ENCODE measurements around the gene RPS21. TPM values are rescaled to one million over a fixed set of nuclear protein-coding genes. Genes with fewer than 3 reads are reported as not detected.

Gene RPS21
- total and polyA plus RNA-seq, 12 donors = 512 to 4,111 (median 619) TPM

- Histone ChIP-seq H3K4me1 (peaks cover 49 to 73% (median 62%) of the 10 kb centered on the region in 9 donors), H3K27ac (peak overlapping the region; percentile 73 to 98 (median 93)), H3K4me3 (no peak overlapping the region), H3K9me3 (peaks cover 0 to under 1% (median 0%) of the 10 kb centered on the region in 11 donors), H3K36me3 (peaks cover 3 to 36% (median 15%) of the 10 kb centered on the region in 9 donors), H3K27me3 (peaks cover 0 to 12% (median 0%) of the 10 kb centered on the region in 7 donors)
- no peak for ATAC-seq
- intact Hi-C loops (cut with DNase I) = loop anchor here in 2 of 10 donors (5.0 kb wide), 2 partner anchors 37 to 47 kb away; no protein-coding TSS in a partner anchor
- peak in 1 of 2 donors; percentile 20 for DNase-seq
- no peak for TF ChIP-seq CTCF (IDR thresholded peaks at IDR 0.05)
- 73 to 81% methylated on average over 13 to 14 of the region's 14 CpGs for WGBS, 2 donors
These were observed 32.7 kb upstream of the RPS21 start for GRCh38 chr20:62354031-62354808.

DNA sequence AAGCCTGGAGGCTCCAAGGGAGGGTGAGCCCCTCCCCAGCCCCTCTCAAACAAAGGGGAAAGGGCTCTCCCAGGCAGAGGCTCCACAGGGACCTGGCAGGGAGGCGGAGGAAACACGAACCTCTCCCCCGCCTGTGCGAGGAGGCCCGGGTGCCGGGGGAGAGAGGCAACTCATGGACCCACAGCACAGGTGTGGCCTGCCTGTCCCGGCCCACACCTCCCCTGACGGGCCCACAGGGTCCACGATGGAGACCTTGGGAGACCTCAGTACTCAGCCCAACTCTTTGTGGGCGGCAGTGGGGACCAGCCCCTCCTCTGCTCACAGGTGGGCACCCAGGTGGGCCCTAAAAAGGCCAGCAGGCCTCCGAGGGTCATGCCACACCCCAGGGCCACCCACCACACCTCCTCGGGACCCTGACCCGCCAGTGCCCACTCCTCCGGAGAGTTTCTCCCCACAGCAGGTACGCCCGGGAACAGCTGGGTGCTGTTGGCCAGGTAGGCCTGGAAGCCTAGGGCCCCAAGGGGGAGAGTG, 32.0 kb upstream of the RPS21 start:
- H3K27me3 ChIP-seq = peaks cover 0 to 12% (median 0%) of the 10 kb centered on the region in 7 donors
- peak overlapping the region in 7 of 10 donors; percentile 4 to 44 (median 42) for H3K4me3 ChIP-seq
- peaks cover 3 to 32% (median 15%) of the 10 kb centered on the region in 9 donors for H3K36me3 ChIP-seq
- peak overlapping the region; percentile 77 to 98 (median 93) for H3K27ac ChIP-seq
- TF ChIP-seq CTCF (IDR thresholded peaks at IDR 0.05) = no peak
- intact Hi-C loops (cut with DNase I) = loop anchor here in 2 of 10 donors (5.0 kb wide), 2 partner anchors 38 to 48 kb away; no protein-coding TSS in a partner anchor
- H3K4me1 ChIP-seq = peaks cover 54 to 80% (median 68%) of the 10 kb centered on the region in 9 donors
- no peaks in the 10 kb centered on the region for H3K9me3 ChIP-seq
- WGBS, 2 donors = 54 to 59% methylated on average over 16 of the region's 16 CpGs
- DNase-seq (peak in 1 of 2 donors; percentile 10), ATAC-seq (no peak)

DNA sequence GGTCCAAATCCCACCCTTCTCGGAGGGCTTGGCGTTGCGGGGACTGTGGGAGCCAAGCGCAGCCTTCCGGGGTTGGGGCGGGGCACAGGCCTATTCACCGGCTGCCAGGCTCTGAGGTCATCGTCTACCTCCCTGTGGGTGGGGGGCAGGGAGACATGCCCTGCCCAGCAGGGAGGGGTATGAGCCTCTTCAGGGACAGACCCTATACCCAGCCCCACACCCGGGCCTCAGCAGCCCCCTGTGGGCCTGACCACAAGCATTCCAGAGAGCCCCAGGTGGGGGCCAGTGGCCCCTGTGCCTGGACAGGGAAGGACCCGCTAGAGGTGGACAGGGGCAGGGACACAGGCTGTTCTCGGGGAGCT, 31.4 kb upstream of the RPS21 start:
- intact Hi-C loops (cut with DNase I) = no loop called here
- Histone ChIP-seq H3K27ac (peak overlapping the region; percentile 77 to 98 (median 93)), H3K27me3 (peaks cover 0 to 12% (median 0%) of the 10 kb centered on the region in 7 donors), H3K9me3 (no peaks in the 10 kb centered on the region), H3K4me1 (peaks cover 54 to 83% (median 68%) of the 10 kb centered on the region in 9 donors), H3K4me3 (peak overlapping the region in 8 of 10 donors; percentile 4 to 44 (median 40)), H3K36me3 (peaks cover 3 to 26% (median 13%) of the 10 kb centered on the region in 9 donors)
- TF ChIP-seq CTCF (IDR thresholded peaks at IDR 0.05) = no peak
- WGBS, 2 donors = 7 to 11% methylated on average over 11 of the region's 11 CpGs
- ATAC-seq (peak; percentile 8 to 54 (median 30)), DNase-seq (peak; percentile 68 to 69)

DNA sequence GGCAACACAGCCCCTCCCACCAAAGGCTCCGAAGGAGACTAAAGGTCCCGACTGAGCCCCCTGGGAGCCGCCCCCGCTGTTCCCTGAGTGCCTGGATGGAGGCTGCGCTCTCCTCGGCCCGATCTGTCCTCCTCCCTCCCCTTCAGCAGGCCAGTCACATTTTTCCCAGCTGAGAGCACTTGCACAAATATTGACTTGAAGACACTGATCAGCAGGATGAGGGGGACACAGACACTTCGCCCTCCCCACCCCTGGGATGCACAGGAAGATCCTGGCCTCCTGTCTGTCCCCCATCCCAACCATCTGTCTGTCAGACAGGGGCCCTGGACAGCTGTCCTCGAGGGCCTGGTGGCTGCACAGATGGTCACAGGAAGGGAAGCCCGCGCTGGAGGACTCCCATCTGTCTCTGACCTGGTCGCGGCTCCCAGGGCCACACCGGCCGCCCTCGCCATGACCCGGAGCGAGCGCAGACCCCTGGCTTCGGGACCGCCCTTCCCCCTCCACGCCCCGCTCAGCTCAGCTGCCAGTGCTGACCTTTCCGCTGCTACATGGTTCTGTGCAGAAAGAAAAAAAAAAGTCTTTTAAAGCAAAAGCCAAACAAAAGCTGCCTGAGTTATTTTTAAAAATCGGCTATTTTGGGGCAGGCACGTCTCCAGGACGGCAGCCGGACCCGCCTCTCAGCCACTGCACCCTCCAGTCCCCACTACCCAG, 30.9 kb upstream of the RPS21 start:
- Histone ChIP-seq H3K36me3 (peaks cover 0 to 21% (median 8%) of the 10 kb centered on the region in 9 donors), H3K27me3 (peaks cover 0 to 12% (median 0%) of the 10 kb centered on the region in 7 donors), H3K9me3 (no peaks in the 10 kb centered on the region), H3K27ac (peak overlapping the region; percentile 77 to 98 (median 93)), H3K4me1 (peaks cover 59 to 88% (median 72%) of the 10 kb centered on the region in 9 donors), H3K4me3 (peak overlapping the region in 8 of 10 donors; percentile 4 to 44 (median 40))
- peak; percentile 2 to 48 (median 15) for ATAC-seq
- 13 to 22% methylated on average over 29 of the region's 29 CpGs for WGBS, 2 donors
- peak; percentile 74 to 76 for DNase-seq
- TF ChIP-seq CTCF (IDR thresholded peaks at IDR 0.05) = no peak
- intact Hi-C loops (cut with DNase I) = loop anchor here in 1 of 10 donors (2.0 kb wide), 1 partner anchor 25 kb away; no protein-coding TSS in a partner anchor

All from heart right ventricle (tissue), 16 donors.